PFSK-1 (cell line): ENCODE results near the gene NHP2.

Experiments used
- FOXP2 ChIP-seq: optimal IDR thresholded peaks from 2 replicates; pipeline ENCODE3; 2011; ENCODE audit warnings: borderline replicate concordance, control low read depth, inconsistent platforms; ENCODE audit not compliant: insufficient read depth; ENCODE audit errors: extremely low read length, extremely low read depth
- POLR2AphosphoS5 ChIP-seq: IDR thresholded peaks from 2 replicates; pipeline ENCODE4 v1.6.1; 2012; ENCODE audit warnings: low read depth, mild to moderate bottlenecking, control low read depth, low read length, moderate library complexity
- SIN3A ChIP-seq: IDR thresholded peaks from 2 replicates; pipeline ENCODE4 v1.6.1; 2012; ENCODE audit warnings: mild to moderate bottlenecking, low read length, moderate library complexity, borderline replicate concordance; ENCODE audit not compliant: insufficient read depth
- TAF1 ChIP-seq: IDR thresholded peaks from 2 replicates; pipeline ENCODE4 v1.6.1; 2012; ENCODE audit warnings: low read length, control low read depth, borderline replicate concordance; ENCODE audit not compliant: insufficient read depth
- TF ChIP-seq, protein P1 (sequence below), 2 experiments: IDR thresholded peaks; 2 replicates each; pipeline versions ENCODE4 v1.6.1 to v1.8.0; 2011 to 2012; ENCODE audit warnings: low read depth in 2 of 2, low read length in 2 of 2, control low read depth in 1 of 2, inconsistent platforms in 1 of 2, mild to moderate bottlenecking in 1 of 2, moderate library complexity in 1 of 2; ENCODE audit not compliant: insufficient read depth in 1 of 2

Gene NHP2

DNA sequence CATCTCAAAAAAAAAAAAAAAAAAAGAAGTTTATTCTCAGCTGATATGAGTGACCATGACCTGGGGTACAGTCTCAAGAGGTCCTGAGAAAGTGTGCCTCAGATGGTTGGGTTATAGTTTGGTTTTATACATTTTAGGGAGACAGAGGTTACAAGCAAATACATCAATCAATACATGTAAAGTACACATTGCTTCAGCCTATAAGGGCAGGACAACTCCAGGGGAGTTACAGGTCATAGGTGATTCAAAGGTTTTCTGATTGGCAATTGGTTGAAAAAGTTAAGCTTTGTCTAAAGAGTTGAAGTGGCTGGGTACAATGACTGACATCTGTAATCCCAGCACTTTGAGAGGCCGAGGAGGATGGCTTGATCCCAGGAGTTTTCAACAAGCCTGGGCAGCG, 35.7 kb upstream of the NHP2 start:
- TF ChIP-seq FOXP2: no peak
- TF ChIP-seq TAF1: no peak
- TF ChIP-seq, protein P1, sequence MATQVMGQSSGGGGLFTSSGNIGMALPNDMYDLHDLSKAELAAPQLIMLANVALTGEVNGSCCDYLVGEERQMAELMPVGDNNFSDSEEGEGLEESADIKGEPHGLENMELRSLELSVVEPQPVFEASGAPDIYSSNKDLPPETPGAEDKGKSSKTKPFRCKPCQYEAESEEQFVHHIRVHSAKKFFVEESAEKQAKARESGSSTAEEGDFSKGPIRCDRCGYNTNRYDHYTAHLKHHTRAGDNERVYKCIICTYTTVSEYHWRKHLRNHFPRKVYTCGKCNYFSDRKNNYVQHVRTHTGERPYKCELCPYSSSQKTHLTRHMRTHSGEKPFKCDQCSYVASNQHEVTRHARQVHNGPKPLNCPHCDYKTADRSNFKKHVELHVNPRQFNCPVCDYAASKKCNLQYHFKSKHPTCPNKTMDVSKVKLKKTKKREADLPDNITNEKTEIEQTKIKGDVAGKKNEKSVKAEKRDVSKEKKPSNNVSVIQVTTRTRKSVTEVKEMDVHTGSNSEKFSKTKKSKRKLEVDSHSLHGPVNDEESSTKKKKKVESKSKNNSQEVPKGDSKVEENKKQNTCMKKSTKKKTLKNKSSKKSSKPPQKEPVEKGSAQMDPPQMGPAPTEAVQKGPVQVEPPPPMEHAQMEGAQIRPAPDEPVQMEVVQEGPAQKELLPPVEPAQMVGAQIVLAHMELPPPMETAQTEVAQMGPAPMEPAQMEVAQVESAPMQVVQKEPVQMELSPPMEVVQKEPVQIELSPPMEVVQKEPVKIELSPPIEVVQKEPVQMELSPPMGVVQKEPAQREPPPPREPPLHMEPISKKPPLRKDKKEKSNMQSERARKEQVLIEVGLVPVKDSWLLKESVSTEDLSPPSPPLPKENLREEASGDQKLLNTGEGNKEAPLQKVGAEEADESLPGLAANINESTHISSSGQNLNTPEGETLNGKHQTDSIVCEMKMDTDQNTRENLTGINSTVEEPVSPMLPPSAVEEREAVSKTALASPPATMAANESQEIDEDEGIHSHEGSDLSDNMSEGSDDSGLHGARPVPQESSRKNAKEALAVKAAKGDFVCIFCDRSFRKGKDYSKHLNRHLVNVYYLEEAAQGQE (IDR thresholded peaks at IDR 0.05; ENCODE audit: insufficient read depth in 1 of 2, low read depth in 2 of 2, low read length in 2 of 2): no peak
- no peak for TF ChIP-seq SIN3A
- TF ChIP-seq POLR2AphosphoS5: no peak

DNA sequence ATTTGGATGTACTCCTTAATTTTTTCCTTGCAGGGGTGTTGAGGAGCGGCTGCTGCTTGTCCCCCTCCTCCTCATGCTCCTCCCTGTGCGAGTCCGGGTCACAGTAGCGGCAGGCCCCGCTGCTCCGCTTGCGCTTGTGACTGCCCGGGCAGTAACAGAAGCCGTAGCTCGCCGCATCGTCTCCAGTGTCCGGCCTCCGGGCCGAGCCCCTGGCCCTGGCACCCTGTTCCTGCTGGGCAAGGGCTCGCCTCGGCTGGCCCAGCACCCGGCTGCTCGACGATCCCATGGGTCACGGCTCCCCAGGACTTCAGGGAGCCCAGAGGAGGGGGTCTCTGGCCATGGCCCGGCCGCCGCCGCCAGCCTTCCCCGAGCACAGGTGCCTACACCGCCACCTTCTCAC, 33.3 kb upstream of the NHP2 start, which contains the start of gene GMCL2:
GMCL2 (minus strand) TSS at position 358 of the 400 bp plus-strand sequence; CDS start at position 286, 72 bp downstream.
- TF ChIP-seq, protein P1 (IDR thresholded peaks at IDR 0.05; ENCODE audit: insufficient read depth in 1 of 2, low read depth in 2 of 2, low read length in 2 of 2): no peak
- TF ChIP-seq TAF1 (no peak), POLR2AphosphoS5 (no peak), FOXP2 (no peak), SIN3A (no peak)

DNA sequence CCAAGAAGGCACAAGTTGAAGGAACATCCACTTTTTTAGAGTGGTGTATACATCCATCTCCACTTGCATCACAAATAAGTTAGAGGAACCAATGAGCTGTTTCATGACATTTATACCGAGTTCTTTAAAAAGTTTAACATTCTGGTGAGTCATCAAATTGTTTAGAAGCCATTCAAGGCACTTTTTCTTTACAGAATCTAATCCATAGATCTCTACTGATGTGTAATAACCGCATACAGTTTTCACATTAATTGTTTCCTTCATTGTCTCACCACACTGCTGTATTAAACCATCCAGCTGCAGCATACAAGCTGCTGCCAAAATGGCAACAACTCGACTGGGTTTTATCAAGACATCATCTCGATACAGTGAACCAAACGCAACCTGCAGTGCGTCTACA, 32.7 kb upstream of the NHP2 start:
- TF ChIP-seq, protein P1 (IDR thresholded peaks at IDR 0.05; ENCODE audit: insufficient read depth in 1 of 2, low read depth in 2 of 2, low read length in 2 of 2): no peak
- no peak for TF ChIP-seq TAF1
- TF ChIP-seq SIN3A: no peak
- no peak for TF ChIP-seq POLR2AphosphoS5
- TF ChIP-seq FOXP2: no peak

DNA sequence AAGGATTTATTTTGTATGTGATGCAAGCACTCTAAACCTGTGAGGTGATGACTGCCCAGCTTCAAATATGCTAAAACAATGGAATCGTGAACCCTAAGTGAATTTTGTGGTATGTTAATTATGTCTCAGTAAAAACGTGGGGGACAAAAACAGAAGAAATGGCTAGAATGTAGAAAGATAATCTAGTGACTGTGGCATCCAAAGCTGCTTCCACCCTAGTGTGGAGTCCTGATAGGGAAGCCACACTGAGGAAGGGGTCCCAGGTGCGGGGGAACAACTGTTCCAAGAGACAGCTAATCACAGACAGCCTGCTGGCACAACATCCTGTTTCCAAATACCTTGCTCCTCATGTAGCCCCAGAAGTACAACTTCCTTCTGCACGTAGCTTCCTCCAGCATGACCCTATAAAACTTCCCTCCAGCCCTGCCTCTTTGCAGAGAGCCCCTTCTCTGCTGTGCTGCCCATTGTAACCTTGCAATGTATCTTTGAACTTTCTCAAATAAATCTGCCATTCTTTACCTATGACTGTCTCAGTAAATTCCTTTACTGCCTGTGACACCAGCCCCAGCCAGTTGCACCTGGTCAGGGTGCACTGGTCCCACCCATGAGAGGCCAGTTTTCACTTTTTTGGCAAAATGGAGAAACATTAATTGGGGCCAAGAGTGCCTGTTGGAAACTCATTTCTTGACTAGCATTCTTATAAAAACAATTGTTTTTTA, 28.6 kb upstream of the NHP2 start:
- TF ChIP-seq POLR2AphosphoS5: no peak
- no peak for TF ChIP-seq FOXP2
- TF ChIP-seq, protein P1 (IDR thresholded peaks at IDR 0.05; ENCODE audit: insufficient read depth in 1 of 2, low read depth in 2 of 2, low read length in 2 of 2): no peak
- TF ChIP-seq TAF1: no peak
- TF ChIP-seq SIN3A: no peak
